PFSK-1 (cell line): ENCODE data around the gene TLE4.
A peak's percentile ranks its signal among the peaks of the same experiment; 100 is the strongest.

Source experiments
- FOXP2 ChIP-seq: optimal IDR thresholded peaks from 2 replicates; pipeline ENCODE3; 2011; ENCODE audit warnings: borderline replicate concordance, control low read depth, inconsistent platforms; ENCODE audit not compliant: insufficient read depth; ENCODE audit errors: extremely low read length, extremely low read depth
- POLR2AphosphoS5 ChIP-seq: IDR thresholded peaks from 2 replicates; pipeline ENCODE4 v1.6.1; 2012; ENCODE audit warnings: low read depth, mild to moderate bottlenecking, control low read depth, low read length, moderate library complexity
- REST ChIP-seq, 2 experiments: IDR thresholded peaks; 2 replicates each; pipeline versions ENCODE4 v1.6.1 to v1.8.0; 2011 to 2012; ENCODE audit warnings: low read depth in 2 of 2, low read length in 2 of 2, control low read depth in 1 of 2, inconsistent platforms in 1 of 2, mild to moderate bottlenecking in 1 of 2, moderate library complexity in 1 of 2; ENCODE audit not compliant: insufficient read depth in 1 of 2
- SIN3A ChIP-seq: IDR thresholded peaks from 2 replicates; pipeline ENCODE4 v1.6.1; 2012; ENCODE audit warnings: mild to moderate bottlenecking, low read length, moderate library complexity, borderline replicate concordance; ENCODE audit not compliant: insufficient read depth
- TAF1 ChIP-seq: IDR thresholded peaks from 2 replicates; pipeline ENCODE4 v1.6.1; 2012; ENCODE audit warnings: low read length, control low read depth, borderline replicate concordance; ENCODE audit not compliant: insufficient read depth

Gene TLE4

GRCh38 chr9:79577969-79578723 lies 6.4 kb downstream of the TLE4 start:
- TF ChIP-seq TAF1 (no peak), SIN3A (0 out of 2 replicates have a peak, but pooled peaks have one; percentile 30), POLR2AphosphoS5 (no peak), FOXP2 (no peak), REST (IDR thresholded peaks at IDR 0.05; ENCODE audit: insufficient read depth in 1 of 2, low read depth in 2 of 2, low read length in 2 of 2) (peak in 1 of 2 experiments; percentile 38; a peak in 1 of 4 replicates)

- TF ChIP-seq REST (IDR thresholded peaks at IDR 0.05; ENCODE audit: insufficient read depth in 1 of 2, low read depth in 2 of 2, low read length in 2 of 2) (no peak), TAF1 (no peak), SIN3A (no peak)
These were observed 7.1 kb downstream of the TLE4 start for GRCh38 chr9:79578891-79579290.

GRCh38 chr9:79579624-79580023 lies 7.9 kb downstream of the TLE4 start:
- TF ChIP-seq REST (IDR thresholded peaks at IDR 0.05; ENCODE audit: insufficient read depth in 1 of 2, low read depth in 2 of 2, low read length in 2 of 2) (no peak), TAF1 (no peak), FOXP2 (no peak), SIN3A (no peak), POLR2AphosphoS5 (no peak)

- TF ChIP-seq TAF1 (no peak), REST (IDR thresholded peaks at IDR 0.05; ENCODE audit: insufficient read depth in 1 of 2, low read depth in 2 of 2, low read length in 2 of 2) (no peak), FOXP2 (no peak), POLR2AphosphoS5 (no peak), SIN3A (no peak)
These were observed 8.3 kb downstream of the TLE4 start for GRCh38 chr9:79580055-79580454.

GRCh38 chr9:79581388-79581787 lies 9.6 kb downstream of the TLE4 start:
- TF ChIP-seq REST (IDR thresholded peaks at IDR 0.05; ENCODE audit: insufficient read depth in 1 of 2, low read depth in 2 of 2, low read length in 2 of 2) (no peak), TAF1 (no peak), SIN3A (no peak), POLR2AphosphoS5 (no peak), FOXP2 (no peak)
